ENCODE data around the gene PDE4D. TPM values are rescaled to one million over a fixed set of nuclear protein-coding genes. Genes with fewer than 3 reads are reported as not detected.

PDE4D gene
- total RNA-seq, 1 donor from 2014 or later = 85.8 TPM

- no peaks in the 10 kb centered on the region for H3K9me3 ChIP-seq
- intact Hi-C loops (cut with DNase I) = no loop called here
- no peak overlapping the region for H3K27ac ChIP-seq
- TF ChIP-seq CTCF (IDR thresholded peaks at IDR 0.05) = no peak
- no peak overlapping the region for H3K4me3 ChIP-seq
- ATAC-seq (no peak), DNase-seq (no peak)
- H3K27me3 ChIP-seq = no peaks in the 10 kb centered on the region
- no peaks in the 10 kb centered on the region for H3K36me3 ChIP-seq
- H3K4me1 ChIP-seq = no peaks in the 10 kb centered on the region
Measured at GRCh38 chr5:59838989-59839388, 54.5 kb downstream of the PDE4D start.

GRCh38 chr5:59838067-59838466 lies 55.5 kb downstream of the PDE4D start:
- intact Hi-C loops (cut with DNase I) = no loop called here
- Histone ChIP-seq H3K4me3 (no peak overlapping the region), H3K27me3 (no peaks in the 10 kb centered on the region), H3K27ac (no peak overlapping the region), H3K9me3 (no peaks in the 10 kb centered on the region), H3K4me1 (no peaks in the 10 kb centered on the region), H3K36me3 (no peaks in the 10 kb centered on the region)
- no peak for DNase-seq
- TF ChIP-seq CTCF (IDR thresholded peaks at IDR 0.05) = no peak
- ATAC-seq = no peak

- no peaks in the 10 kb centered on the region for H3K36me3 ChIP-seq
- ATAC-seq (no peak), DNase-seq (no peak)
- no peaks in the 10 kb centered on the region for H3K9me3 ChIP-seq
- H3K4me1 ChIP-seq = no peaks in the 10 kb centered on the region
- H3K4me3 ChIP-seq = no peak overlapping the region
- TF ChIP-seq CTCF (IDR thresholded peaks at IDR 0.05) = no peak
- no peak overlapping the region for H3K27ac ChIP-seq
- intact Hi-C loops (cut with DNase I) = no loop called here
- no peaks in the 10 kb centered on the region for H3K27me3 ChIP-seq
Measured at GRCh38 chr5:59837071-59837470, 56.5 kb downstream of the PDE4D start.

- intact Hi-C loops (cut with DNase I) = no loop called here
Measured at GRCh38 chr5:59835800-59836199, 57.7 kb downstream of the PDE4D start.

GRCh38 chr5:59833448-59833847 lies 60.1 kb downstream of the PDE4D start:
- peaks cover 4% of the 10 kb centered on the region for H3K4me1 ChIP-seq
- no peak overlapping the region for H3K4me3 ChIP-seq
- intact Hi-C loops (cut with DNase I) = no loop called here
- ATAC-seq = no peak
- no peaks in the 10 kb centered on the region for H3K27me3 ChIP-seq
- TF ChIP-seq CTCF (IDR thresholded peaks at IDR 0.05) = no peak
- no peak overlapping the region for H3K27ac ChIP-seq
- DNase-seq = no peak
- no peaks in the 10 kb centered on the region for H3K36me3 ChIP-seq
- H3K9me3 ChIP-seq = no peaks in the 10 kb centered on the region

More at GRCh38 chr5:59835800-59836199, 57.7 kb downstream of the PDE4D start:
- no peak overlapping the region for H3K4me3 ChIP-seq
- no peak for DNase-seq
- no peaks in the 10 kb centered on the region for H3K36me3 ChIP-seq
- H3K27ac ChIP-seq = no peak overlapping the region
- TF ChIP-seq CTCF (IDR thresholded peaks at IDR 0.05) = no peak
- H3K27me3 ChIP-seq = no peaks in the 10 kb centered on the region
- H3K9me3 ChIP-seq = no peaks in the 10 kb centered on the region
- no peak for ATAC-seq
- no peaks in the 10 kb centered on the region for H3K4me1 ChIP-seq

Data from upper lobe of right lung (tissue), 1 donor.